Measurements from ENCODE around the gene TIMM10. TPM values are rescaled to one million over a fixed set of nuclear protein-coding genes. Genes with fewer than 3 reads are reported as not detected.

TIMM10 gene
- total RNA-seq, 1 donor from 2014 or later, result 19.1 TPM

DNA sequence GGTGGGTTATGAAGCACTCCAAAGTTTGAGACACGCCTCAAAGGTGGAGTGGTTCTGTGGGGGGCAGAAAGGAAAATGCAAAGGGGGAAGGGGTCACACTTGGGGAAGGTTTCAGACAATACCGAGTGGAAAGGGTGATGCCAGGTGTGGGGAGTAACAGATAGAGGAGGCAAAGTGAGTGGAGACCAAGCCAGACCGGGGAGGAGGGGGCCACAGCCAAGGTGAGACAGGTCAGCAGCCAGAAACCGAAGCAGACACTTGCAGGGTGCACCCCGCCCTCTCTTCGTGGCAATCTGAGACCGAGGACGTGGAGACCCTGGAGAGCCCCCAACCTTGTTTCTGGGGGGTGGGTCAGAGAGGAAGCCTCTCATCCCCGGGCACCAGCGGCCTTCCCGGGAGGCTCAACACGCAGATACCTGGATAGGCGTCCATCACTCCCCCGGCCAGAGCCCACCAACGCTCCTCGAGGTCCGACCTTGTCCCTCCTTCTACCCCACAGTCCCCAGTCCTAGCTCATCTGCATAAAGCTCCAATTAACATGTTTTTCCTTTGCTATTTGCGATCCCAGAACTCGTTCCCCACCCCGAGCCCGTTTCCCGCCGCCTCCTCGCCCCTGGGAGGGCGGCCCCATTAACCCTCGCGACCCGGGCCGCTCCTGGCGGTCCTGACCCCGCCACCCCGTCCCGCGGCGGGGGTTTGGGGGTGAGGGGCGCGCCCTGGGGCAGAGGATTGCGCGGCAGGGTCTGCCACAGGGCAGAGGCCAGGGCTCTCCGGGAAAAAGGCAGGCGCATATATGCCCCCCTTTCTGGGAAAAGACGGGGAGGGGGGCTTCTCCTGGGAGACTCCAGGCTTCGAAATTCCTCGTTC is 48.4 kb downstream of the TIMM10 start:
- Histone ChIP-seq H3K27ac (no peak overlapping the region), H3F3A (ENCODE audit: low read depth) (peaks cover 30% of the 10 kb centered on the region), H2AFZ (replicated peaks) (peak overlapping the region; percentile 90), H3K79me2 (ENCODE audit: low read depth) (no peaks in the 10 kb centered on the region), H3K4me2 (peak overlapping the region; percentile 97), H3K4me1 (peaks cover 6% of the 10 kb centered on the region), H4K20me1 (ENCODE audit: low read depth) (peaks cover 10% of the 10 kb centered on the region), H3K36me3 (no peaks in the 10 kb centered on the region), H3K9me3 (ENCODE audit: low read depth) (no peaks in the 10 kb centered on the region), H3K9ac (no peak overlapping the region), H3K27me3 (peaks cover 81% of the 10 kb centered on the region), H3K4me3 (peak overlapping the region; percentile 67)
- H3K27me3 Mint-ChIP-seq (ENCODE audit: insufficient read depth, low read depth), result peaks cover 47% of the 10 kb centered on the region
- H3K4me1 Mint-ChIP-seq, result peaks cover 43% of the 10 kb centered on the region
- H3K36me3 Mint-ChIP-seq, result no peaks in the 10 kb centered on the region
- no peaks in the 10 kb centered on the region for H3K9me3 Mint-ChIP-seq
- peak overlapping the region; percentile 83 for H3K4me3 Mint-ChIP-seq
- no peak for DNase-seq (ENCODE audit: low spot score)
- peak; percentile 91 for TF ChIP-seq EZH2 (IDR thresholded peaks at IDR 0.05)
- no peak for TF ChIP-seq EZH2phosphoT487 (IDR thresholded peaks at IDR 0.05)
- TF ChIP-seq, protein P1, sequence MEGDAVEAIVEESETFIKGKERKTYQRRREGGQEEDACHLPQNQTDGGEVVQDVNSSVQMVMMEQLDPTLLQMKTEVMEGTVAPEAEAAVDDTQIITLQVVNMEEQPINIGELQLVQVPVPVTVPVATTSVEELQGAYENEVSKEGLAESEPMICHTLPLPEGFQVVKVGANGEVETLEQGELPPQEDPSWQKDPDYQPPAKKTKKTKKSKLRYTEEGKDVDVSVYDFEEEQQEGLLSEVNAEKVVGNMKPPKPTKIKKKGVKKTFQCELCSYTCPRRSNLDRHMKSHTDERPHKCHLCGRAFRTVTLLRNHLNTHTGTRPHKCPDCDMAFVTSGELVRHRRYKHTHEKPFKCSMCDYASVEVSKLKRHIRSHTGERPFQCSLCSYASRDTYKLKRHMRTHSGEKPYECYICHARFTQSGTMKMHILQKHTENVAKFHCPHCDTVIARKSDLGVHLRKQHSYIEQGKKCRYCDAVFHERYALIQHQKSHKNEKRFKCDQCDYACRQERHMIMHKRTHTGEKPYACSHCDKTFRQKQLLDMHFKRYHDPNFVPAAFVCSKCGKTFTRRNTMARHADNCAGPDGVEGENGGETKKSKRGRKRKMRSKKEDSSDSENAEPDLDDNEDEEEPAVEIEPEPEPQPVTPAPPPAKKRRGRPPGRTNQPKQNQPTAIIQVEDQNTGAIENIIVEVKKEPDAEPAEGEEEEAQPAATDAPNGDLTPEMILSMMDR (IDR thresholded peaks at IDR 0.05), result no peak
- H3K27ac Mint-ChIP-seq, result no peak overlapping the region

DNA sequence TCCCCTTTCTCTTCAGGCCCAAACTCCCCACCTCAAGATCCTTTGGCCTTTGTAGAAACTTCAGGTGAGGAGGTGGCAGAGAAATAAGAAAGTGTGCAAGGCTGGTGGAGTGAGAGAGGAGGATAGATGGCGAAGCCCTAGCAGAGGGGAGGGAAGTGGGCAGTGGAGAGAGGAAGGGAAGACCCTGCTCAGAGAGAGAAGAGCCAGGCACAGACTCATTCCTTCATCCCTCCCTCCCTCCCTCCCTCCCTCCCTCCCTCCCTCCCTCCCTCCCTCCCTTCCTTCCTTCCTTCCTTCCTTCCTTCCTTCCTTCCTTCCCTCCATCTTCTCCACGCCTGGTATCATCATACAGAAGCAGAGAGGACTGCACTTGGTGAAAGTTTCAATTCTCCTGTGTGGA is 49.2 kb downstream of the TIMM10 start:
- H3K36me3 ChIP-seq, result no peaks in the 10 kb centered on the region
- Mint-ChIP-seq H3K36me3 (no peaks in the 10 kb centered on the region), H3K9me3 (no peaks in the 10 kb centered on the region), H3K27me3 (ENCODE audit: insufficient read depth, low read depth) (peaks cover 51% of the 10 kb centered on the region), H3K27ac (no peak overlapping the region), H3K4me3 (peak overlapping the region; percentile 83), H3K4me1 (peaks cover 43% of the 10 kb centered on the region)
- DNase-seq (ENCODE audit: low spot score), result no peak
- no peak overlapping the region for H3K4me2 ChIP-seq
- no peak overlapping the region for H3K9ac ChIP-seq
- peaks cover 14% of the 10 kb centered on the region for H4K20me1 ChIP-seq (ENCODE audit: low read depth)
- no peak overlapping the region for H2AFZ ChIP-seq (replicated peaks)
- H3K4me3 ChIP-seq, result no peak overlapping the region
- peaks cover 32% of the 10 kb centered on the region for H3F3A ChIP-seq (ENCODE audit: low read depth)
- H3K4me1 ChIP-seq, result peaks cover 14% of the 10 kb centered on the region
- H3K79me2 ChIP-seq (ENCODE audit: low read depth), result no peaks in the 10 kb centered on the region
- H3K27ac ChIP-seq, result no peak overlapping the region
- H3K27me3 ChIP-seq, result peaks cover 89% of the 10 kb centered on the region
- TF ChIP-seq, protein P1 (IDR thresholded peaks at IDR 0.05), result no peak
- TF ChIP-seq EZH2phosphoT487 (IDR thresholded peaks at IDR 0.05), result no peak
- TF ChIP-seq EZH2 (IDR thresholded peaks at IDR 0.05), result no peak
- H3K9me3 ChIP-seq (ENCODE audit: low read depth), result no peaks in the 10 kb centered on the region

GRCh38 chr11:57480409-57481137 is 50.0 kb downstream of the TIMM10 start:
- no peaks in the 10 kb centered on the region for H3K9me3 Mint-ChIP-seq
- peaks cover 54% of the 10 kb centered on the region for H3K27me3 Mint-ChIP-seq (ENCODE audit: insufficient read depth, low read depth)
- no peaks in the 10 kb centered on the region for H3K9me3 ChIP-seq (ENCODE audit: low read depth)
- H3K4me3 ChIP-seq, result no peak overlapping the region
- H3K27ac ChIP-seq, result no peak overlapping the region
- H3K4me3 Mint-ChIP-seq, result peak overlapping the region; percentile 71
- peaks cover 32% of the 10 kb centered on the region for H3F3A ChIP-seq (ENCODE audit: low read depth)
- TF ChIP-seq EZH2 (IDR thresholded peaks at IDR 0.05), result peak; percentile 57
- TF ChIP-seq, protein P1 (IDR thresholded peaks at IDR 0.05), result peak; percentile 75
- TF ChIP-seq EZH2phosphoT487 (IDR thresholded peaks at IDR 0.05), result peak; percentile 71
- no peak overlapping the region for H3K4me2 ChIP-seq
- H3K9ac ChIP-seq, result no peak overlapping the region
- H4K20me1 ChIP-seq (ENCODE audit: low read depth), result peaks cover 18% of the 10 kb centered on the region
- no peak overlapping the region for H2AFZ ChIP-seq (replicated peaks)
- H3K27ac Mint-ChIP-seq, result no peak overlapping the region
- no peaks in the 10 kb centered on the region for H3K79me2 ChIP-seq (ENCODE audit: low read depth)
- H3K27me3 ChIP-seq, result peaks cover 97% of the 10 kb centered on the region
- H3K36me3 Mint-ChIP-seq, result no peaks in the 10 kb centered on the region
- peak; percentile 84 for DNase-seq (ENCODE audit: low spot score)
- H3K4me1 ChIP-seq, result peaks cover 20% of the 10 kb centered on the region
- H3K36me3 ChIP-seq, result no peaks in the 10 kb centered on the region
- peaks cover 43% of the 10 kb centered on the region for H3K4me1 Mint-ChIP-seq
